G401 (cell line): ENCODE data around the gene HOXB2. TPM values are rescaled to one million over a fixed set of nuclear protein-coding genes. Genes with fewer than 3 reads are reported as not detected.
"Not testable (repeated sequence)": the region's sequence is repeated elsewhere in the genome, so short reads cannot be mapped to it uniquely, and the experiment has no call there.

Experiments
- DNase-seq: peaks from one replicate; pipeline ENCODE4 v3.0.0-alpha.2; 2015; ENCODE audit warnings: low spot score
- in situ Hi-C: cut with HindIII; loops from 2 replicates; pipeline ENCODE4 v1.10.0; 2016; ENCODE audit warnings: low sequenced_read_pairs, mixed read lengths
- total RNA-seq: library from RNA; depleted of rRNA; stranded (reverse); fragments of >200 nt; shearing (Covaris generic); gene quantifications from 2 replicates; pipeline ENCODE4 v1.2.3, GENCODE V29; 2014

The HOXB2 gene
- total RNA-seq, 1 experiment from 2014 or later, result 19.7 TPM

GRCh38 chr17:48544349-48545021 is 424 bp downstream of the HOXB2 start:
- DNase-seq, result no peak
- in situ Hi-C loops, result no loop called here

DNA sequence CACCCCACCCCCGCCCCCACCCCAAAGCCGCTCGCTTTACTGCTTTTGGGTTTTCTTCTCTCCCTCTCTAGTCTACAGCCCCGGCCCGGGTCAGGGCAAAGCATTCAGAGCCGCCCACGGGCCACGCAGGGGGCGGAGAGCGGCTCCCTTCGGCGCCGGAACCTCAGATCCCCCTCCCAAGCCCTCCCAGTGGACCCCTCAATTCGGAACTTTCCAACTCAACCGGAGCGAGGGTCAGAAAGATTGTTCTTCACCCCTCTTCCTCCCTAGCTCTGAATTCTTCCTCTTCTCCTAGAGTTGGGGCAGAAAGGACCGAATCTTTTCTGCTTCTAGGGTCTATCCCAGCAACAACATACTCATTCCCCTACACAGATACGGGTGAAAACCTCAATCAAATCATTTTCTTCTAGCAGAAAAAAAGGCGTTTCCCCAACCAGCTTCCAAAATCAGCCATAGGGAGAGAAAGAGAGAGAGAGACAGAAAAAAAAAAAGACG is 1.0 kb downstream of the HOXB2 start:
- no peak for DNase-seq
- in situ Hi-C loops, result no loop called here

- in situ Hi-C loops, result no loop called here
- DNase-seq, result no peak
Observed at GRCh38 chr17:48543107-48543853, 1.6 kb downstream of the HOXB2 start.

- in situ Hi-C loops, result no loop called here
- DNase-seq, result no peak
Observed at GRCh38 chr17:48542698-48543106, 2.2 kb downstream of the HOXB2 start.

- in situ Hi-C loops, result no loop called here
Observed at GRCh38 chr17:48542114-48542656, 2.7 kb downstream of the HOXB2 start.

DNA sequence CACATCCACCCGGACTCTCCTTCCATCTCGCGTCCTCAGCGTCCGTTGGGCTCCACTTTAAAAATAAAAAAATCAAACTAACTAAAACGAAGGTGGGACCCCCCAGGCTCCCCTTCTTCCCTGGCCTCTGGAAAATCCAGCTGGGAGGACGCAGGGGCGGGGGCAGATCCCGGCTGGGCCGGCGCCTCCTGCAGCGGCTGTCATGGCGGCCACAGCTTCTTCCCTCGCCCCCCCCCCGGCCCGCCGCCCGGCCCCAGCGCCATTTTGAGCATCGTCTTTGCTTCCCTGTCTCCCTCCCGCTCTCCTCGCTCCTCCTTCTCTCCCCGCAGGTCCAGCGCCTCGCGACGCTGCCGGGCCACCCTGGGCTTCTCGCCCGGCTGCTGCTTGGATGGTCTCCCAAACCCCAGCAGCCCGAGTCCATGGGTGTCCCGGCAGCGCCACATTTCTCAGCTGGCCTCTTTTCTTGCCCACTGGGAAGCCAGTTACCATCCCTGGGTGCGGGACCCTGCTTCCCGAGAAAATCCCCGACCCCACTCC is 3.3 kb downstream of the HOXB2 start:
- in situ Hi-C loops, result no loop called here
- DNase-seq, result no peak

More at GRCh38 chr17:48542114-48542656, 2.7 kb downstream of the HOXB2 start:
- no peak for DNase-seq

GRCh38 chr17:48541036-48541576 is 3.8 kb downstream of the HOXB2 start:
- in situ Hi-C loops, result no loop called here

GRCh38 chr17:48540213-48540612 is 4.7 kb downstream of the HOXB2 start:
- in situ Hi-C loops, result no loop called here
- DNase-seq, result no peak

More at GRCh38 chr17:48541036-48541576, 3.8 kb downstream of the HOXB2 start:
- no peak for DNase-seq

- in situ Hi-C loops, result no loop called here
- DNase-seq, result no peak
Observed at GRCh38 chr17:48539177-48539576, 5.7 kb downstream of the HOXB2 start.

- in situ Hi-C loops, result no loop called here
Observed at GRCh38 chr17:48537316-48537715, 7.6 kb downstream of the HOXB2 start.

DNA sequence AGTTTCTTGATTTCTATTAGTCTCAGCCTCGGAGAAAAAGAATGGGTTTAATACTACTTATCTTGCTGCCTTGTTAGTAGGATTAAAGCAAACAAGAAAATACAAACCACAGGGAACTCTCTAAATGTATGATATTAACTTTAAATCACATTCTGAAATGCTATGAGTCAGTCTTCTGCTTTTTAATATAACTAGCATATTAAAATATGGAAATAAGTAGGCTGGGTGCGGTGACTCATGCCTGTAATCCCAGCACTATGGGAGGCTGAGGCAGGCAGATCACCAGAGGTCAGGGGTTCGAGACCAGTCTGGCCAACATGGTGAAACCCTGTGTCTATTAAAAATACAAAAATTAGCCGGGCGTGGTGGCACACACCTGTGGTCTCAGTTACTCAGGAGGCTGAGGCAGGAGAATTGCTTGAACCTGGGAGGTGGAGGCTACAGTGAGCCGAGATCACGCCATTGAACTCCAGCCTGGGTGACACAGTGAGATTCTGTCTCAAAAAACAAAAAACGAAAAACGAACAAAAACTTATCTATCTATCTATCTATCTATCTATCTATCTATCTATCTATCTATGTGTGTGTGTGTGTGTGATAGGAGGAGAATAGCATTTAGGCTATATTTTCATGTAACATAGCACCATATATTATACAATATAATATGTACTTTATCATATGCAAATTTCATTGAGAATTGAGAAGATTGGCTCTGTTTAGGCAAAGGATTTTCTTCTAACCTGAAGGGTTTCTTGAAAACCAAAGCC is 8.9 kb downstream of the HOXB2 start:
- DNase-seq, in situ Hi-C loops: not testable (repeated sequence)

More at GRCh38 chr17:48537316-48537715, 7.6 kb downstream of the HOXB2 start:
- DNase-seq, result no peak

DNA sequence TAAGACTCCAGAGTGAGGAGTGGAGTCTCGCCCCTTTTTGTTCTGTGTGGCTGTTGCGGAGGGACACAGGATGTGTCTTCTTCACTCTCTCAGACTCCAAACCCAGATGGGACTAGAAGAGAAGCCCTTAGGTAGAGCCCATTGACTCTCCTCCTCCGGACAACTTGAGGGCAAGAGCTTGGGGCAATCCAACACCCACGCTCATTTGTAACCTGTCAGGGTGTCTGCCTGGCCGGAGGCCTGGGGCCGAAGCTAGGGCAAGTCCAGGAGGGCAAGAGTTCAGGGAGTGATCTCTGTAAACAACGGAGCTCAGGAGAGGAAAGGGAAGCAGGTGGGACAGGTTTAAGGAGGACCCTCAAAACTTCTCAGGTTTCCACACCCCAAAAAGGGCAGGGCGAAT is 12.6 kb downstream of the HOXB2 start:
- in situ Hi-C loops, result no loop called here
- DNase-seq, result no peak

DNA sequence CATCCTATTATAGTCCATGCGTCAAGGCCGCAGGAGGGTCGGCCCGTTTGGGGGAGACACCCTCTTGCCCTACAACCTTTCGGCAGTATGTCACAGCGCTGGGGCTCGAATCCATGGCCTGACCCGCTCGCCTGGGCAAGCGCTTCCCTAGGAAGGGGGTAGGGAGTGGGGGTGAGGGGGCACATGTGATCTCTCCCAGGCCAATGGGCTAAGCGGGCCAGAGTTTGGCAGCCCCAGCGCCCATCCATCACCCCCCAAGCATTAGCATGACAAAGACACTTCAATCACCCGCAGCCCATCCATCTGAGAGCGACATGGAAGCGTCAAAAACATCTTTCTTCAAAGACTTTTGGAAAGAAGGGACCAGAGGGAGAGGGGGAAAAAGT is 14.0 kb downstream of the HOXB2 start, which contains the start of gene HOXB1:
Gene HOXB1 (minus strand): TSS at position 125 of the 386 bp plus-strand sequence. CDS start 107 bp downstream, at position 18.
- DNase-seq, result no peak
- in situ Hi-C loops, result no loop called here

DNA sequence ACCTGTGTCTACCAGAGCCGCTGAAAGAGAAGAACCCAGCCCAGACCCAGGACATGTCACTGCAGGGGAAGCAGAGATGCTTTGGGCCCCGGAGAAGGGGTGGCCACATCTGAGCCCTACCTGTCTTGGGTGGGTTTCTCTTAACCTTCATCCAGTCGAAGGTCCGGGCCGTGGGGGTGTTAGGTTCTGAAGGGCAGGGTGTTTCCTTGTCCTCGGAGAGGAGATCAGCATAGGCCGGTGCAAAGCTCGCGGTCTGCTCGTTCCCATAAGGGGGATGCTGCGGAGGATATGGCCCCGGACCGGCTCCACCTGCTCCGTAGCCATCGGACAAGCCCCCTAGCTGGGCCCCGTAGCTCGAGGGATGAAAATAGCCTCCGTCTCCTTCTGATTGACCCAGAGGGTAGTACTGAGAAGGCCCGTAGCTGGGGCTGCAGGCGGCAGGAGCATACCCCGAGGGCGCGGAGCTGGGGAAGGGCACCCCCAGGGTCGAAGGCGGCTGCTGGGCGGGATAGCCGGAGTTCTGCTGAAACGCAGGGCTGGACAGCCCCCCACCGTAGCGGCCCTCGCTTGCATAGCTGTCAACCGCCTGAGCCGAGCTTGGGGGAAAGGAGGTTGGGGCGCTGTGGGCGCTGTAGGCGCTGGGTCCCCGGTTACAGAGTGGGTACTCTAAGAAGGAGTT is 14.6 kb downstream of the HOXB2 start:
- in situ Hi-C loops, result no loop called here
- DNase-seq, result no peak

DNA sequence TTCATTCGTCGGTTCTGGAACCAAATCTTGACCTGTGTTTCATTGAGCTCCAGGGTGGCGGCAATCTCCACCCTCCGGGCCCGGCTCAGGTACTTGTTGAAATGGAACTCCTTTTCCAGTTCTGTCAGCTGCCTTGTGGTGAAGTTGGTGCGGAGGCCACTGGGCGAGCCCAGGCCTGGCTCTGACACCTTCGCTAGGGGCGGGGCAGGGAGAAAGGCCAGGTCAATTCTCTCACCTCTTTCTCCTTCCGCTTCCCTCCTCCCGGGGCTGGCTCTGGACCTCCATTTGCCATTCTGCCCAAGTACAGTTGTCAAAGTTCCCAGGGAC is 15.3 kb downstream of the HOXB2 start:
- no peak for DNase-seq
- in situ Hi-C loops, result no loop called here

DNA sequence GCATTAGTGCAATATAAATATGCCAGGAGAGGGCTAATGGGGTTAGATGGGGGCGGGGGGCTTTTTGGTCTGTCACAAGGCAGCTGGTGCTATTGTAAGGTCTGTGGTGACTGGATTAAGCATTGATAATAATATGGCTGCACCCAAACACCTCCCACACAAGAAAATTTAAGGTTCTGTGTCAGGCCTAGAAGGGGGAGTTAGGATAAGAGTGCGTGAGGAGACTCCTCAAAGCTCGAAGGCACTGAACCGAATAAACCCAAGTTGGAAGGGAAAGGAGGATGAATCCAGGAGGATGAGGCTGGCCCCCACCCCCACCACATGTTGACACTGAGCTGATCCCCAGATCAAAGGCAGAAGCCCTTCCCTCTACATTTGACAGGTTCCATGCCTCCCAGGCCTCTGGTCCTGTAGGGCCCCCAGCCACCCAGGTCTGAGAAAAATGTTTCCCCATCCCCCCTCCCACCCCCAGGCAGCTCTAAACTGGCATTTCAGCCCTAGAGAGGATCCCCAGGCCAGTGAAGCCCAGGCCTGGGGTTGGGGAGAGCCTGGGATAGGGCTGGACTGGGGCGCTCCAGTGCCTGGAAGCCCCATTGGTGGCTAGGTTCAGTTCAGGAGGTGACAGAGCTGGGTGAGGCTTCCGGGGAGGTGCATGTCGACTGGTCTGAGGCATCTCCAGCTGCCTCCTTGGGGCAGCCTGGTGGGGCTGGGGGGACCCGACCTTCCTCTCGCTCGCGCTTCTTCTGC is 15.8 kb downstream of the HOXB2 start:
- no peak for DNase-seq
- in situ Hi-C loops, result no loop called here

GRCh38 chr17:48528153-48528935 is 16.6 kb downstream of the HOXB2 start:
- no peak for DNase-seq
- in situ Hi-C loops, result no loop called here
